Activated CD8-positive, alpha-beta memory T cell treated with anti-CD3 and anti-CD28 coated beads for 24 hours (primary cell): ENCODE results near the gene GPRC5A.

Source experiments
- DNase-seq: peaks from one replicate; pipeline ENCODE4 v3.0.0-alpha.2; 2020

The GPRC5A gene

DNA sequence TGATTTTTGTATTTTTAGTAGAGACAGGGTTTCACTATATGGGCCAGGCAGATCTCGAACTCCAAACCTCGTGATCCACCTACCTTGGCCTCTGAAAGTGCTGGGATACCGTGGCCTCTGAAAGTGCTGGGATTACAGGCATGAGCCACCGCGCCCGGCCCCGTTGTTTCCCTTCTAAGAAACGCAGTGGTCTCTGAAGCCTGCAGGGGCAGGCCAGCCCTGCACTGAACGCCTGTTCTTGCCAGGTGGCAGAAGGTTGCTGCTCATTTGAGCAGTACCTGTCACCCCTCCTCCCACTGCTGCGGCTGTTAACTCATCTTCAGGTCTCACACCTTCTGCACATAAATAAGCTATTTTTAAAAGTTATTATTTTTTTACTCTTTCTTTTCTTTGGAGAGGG lies 24.3 kb downstream of the GPRC5A start:
- DNase-seq = no peak

DNA sequence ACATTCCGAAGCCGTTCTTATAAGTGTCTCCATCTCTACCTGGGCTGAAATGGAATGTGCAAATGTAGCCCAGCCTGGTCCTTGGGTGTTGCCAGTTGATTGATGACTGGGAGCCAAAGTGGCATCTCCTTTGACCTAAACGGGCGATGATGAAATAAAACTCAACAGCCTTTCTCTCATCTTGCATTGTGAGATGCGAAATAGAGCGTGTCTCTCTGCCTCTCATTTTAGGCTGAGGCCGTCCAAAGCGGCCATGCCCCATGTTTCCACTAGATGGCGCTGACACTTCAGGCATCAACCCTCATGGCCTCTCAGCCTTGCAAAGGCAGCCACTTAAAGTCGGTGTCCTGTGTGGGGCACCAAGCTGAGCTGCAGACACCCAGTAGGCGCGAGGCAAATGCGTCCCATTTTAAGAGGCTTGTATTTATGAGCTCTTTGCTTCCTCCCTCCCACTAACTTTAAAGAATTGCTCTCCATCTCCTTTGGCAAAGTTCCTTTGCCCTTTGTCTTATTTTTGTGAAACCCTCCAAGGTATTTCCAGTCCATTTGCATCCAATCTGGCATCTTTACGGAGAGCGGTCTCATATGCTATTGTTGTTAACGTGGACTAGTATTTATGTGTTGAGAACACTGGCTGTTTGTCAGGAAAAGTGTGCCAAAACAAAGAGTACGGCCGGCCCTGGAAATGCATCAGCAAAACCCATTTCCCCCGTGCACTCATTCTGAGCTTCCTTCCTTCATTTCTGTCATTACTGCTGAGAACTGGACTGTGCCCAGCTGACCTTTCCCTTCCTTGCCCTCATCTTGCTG lies 25.0 kb downstream of the GPRC5A start:
- peak; percentile 95 for DNase-seq

DNA sequence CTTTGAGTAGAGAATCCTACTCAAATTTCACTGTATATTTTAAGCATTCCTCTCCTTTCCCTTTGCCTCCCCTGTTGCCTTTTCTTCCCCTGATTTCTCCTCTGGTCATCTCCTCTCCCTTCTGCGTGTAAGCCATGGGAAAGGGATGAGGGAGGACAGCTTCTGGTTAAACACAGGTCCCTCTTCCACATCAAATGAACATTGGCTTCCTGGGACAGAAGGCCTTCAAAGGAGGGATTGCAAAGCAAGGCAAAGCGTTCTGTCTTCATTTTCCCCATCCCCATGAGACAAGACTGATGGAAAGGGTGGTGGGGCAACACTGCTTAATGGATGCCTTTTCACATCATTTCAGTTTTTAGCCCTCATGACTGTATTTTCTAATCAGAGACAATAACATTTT lies 26.2 kb downstream of the GPRC5A start:
- no peak for DNase-seq

DNA sequence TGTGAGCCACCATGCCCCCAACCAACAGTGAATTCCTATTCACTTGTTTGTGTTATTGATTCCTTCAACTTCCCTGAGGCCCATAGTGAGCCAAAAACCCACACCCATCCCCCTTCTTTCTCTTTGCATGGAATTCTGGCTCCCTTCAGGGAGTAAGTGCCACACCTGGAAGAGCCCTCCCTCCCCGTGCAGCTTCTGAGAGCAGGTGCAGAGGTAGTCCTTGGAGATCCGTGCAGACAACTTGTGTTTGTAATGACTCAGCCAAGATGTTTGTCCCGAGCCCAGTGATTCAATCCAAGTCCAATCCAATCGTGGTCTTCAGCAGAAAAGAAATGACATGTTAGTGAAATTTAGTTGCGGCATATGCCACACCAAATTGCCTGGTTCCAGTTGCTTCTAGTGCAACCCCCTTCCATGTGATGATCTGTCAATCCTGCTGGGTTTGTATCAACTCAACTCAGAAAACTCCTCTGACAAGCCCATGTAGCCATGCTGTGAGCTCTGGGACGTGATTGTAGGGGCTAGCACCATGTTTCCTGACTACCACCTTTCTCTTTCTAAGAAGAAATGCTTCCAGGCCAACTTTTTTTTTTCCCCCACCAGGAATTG lies 27.5 kb downstream of the GPRC5A start:
- no peak for DNase-seq

GRCh38 chr12:12919666-12920435 lies 28.5 kb downstream of the GPRC5A start:
- DNase-seq = no peak

DNA sequence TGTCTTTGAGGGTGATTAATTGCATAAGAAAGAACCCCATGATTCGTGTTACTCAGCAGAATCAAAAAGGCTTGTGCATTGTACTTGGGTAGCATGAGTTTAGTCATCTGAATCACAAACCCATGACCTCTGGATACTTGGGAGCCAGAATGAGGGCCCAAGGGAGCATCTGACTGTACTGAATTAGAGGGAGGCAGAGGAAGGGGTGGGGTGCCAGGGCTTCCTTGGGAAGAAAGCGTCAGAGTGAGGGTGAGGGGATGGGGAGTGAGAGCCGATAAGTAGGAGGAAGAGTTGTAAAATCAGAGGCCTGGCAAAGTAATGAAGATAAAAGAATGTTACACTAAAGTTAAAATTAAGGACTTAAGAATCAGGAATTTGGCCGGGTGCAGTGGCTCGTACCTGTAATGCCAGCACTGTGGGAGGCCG lies 30.8 kb downstream of the GPRC5A start:
- no peak for DNase-seq

DNA sequence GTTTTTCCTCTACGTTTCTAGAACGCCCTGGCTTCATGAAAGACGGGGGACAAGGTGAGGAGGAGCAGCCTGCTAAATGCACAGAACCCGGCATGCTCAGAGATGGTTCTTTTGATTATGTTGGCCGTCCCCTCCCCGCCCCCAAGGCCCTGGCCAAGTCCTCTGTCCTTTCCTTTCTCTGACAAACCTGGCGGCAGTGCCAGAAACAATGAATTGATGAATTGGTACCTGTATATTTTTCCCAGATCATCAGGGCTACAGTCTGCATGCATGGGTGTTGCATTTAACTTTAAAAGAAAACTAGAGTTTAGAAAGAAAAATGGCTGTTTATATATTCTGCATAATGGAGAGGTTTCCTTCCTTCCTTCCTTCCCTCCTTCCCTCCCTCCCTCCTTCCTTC lies 31.6 kb downstream of the GPRC5A start:
- DNase-seq = no peak

DNA sequence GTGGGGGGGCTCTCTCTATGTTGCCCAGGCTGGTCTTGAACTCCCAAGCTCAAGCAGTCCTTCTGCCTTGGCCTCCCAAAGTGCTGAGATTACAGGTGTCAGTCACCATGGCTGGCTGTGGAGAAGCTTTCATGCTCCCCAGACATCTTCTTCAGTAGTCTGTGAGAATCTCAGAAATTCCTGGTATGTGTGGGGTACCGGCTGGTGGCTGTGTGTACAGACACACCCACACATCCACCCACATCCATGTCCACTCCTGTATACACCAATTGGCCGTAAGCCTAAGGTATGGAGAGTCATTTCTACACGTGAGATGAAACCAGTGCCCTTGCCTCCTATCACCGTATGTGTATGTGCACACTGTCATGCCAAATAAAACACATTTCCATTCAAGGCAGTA lies 32.8 kb downstream of the GPRC5A start:
- no peak for DNase-seq

DNA sequence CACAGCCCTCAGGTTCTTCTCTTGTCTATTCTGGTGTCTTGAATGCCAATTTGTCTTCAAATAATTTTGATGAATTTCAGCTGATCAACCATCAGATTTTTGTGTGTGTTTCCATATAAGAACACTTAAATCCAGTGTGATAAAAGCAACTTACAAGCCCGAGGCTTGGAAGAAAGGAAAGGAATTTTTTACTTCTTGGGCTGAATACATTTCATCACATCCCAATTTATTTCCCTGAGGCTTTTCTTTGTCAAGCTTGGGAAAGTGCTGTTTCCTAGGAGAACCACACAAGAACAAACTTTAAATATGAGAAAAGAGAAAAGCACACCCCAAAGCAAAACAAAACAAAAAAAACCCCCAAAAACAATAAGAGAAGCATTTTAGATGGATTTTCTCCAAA lies 34.0 kb downstream of the GPRC5A start:
- DNase-seq = no peak

DNA sequence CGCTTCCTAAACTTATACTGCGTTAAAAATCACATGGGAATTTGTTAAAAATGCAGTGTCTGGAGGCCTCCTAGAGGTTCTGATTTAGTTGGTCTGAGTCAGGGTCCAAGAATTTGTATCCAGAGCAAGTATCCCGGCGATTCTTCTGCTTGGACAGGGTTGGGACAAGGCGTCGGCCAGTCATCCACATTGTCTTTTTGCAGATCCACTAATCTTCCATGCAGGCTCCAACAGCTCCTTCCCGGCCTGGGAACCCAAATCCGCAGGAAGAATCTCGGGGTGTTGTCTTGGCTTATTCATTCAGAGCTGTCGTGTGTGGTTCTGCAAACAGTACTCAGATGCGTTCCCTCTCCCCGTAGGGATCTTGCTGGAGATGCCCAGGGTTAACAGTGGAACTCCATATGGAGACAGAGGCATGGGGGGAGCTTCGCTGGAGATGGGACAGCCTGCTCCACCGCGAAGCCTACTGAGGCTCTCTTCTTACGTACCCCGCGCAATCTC lies 35.3 kb downstream of the GPRC5A start:
- DNase-seq = no peak

DNA sequence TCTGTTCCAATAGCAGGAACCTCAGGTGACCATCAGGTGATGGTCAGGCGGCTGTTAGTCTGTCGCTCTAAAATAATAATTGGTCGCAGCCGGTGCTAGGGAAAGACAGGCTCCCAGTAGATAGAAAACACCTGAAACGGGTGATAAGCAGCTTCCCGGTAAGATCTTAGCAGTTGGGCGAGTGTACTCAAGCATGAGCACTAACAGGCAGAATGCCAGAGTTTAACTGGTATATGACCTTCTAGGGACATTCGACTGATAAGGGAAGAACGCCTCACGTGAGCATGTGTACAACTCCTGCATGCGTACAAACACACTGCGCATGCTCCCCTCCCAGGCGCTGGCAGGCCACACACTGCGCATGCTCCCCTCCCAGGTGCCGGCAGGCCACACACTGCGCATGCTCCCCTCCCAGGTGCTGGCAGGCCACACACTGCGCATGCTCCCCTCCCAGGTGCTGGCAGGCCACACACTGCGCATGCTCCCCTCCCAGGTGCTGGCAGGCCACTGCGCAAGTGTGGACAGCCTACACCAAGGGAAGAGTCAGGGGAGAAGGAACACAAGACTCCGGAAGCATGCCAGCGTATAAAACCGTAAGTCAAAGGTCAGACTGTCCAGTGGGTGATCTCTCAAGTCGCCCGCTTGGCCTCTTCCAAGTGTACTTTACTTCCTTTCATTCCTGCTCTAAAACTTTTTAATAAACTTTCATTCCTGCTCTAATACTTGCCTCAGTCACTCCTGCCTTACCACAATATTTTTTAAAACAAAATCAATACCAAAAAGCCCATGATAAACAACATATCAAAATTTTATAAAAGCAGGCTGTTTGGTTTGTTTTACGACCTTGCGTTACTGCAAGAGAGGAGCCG lies 36.1 kb downstream of the GPRC5A start:
- no peak for DNase-seq

DNA sequence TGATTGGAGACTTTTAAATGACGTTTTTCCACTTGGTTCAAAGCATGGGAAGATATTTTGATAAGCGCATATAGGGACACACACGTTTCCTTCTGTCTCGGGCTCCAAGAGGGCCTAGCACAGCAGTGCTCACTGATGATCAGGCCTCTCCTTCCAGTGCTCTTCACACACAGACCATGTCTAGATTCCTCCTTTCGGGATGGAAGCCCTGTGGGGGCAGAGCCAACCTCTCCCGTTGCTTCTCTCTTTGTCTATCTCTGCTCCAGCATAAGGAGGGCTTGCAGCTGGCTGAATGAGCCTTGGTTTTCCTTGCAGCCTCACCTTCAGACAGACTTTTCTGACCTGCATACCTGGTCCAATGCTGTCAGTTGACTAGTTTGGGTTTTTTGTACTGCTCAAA lies 38.3 kb downstream of the GPRC5A start:
- DNase-seq = no peak

DNA sequence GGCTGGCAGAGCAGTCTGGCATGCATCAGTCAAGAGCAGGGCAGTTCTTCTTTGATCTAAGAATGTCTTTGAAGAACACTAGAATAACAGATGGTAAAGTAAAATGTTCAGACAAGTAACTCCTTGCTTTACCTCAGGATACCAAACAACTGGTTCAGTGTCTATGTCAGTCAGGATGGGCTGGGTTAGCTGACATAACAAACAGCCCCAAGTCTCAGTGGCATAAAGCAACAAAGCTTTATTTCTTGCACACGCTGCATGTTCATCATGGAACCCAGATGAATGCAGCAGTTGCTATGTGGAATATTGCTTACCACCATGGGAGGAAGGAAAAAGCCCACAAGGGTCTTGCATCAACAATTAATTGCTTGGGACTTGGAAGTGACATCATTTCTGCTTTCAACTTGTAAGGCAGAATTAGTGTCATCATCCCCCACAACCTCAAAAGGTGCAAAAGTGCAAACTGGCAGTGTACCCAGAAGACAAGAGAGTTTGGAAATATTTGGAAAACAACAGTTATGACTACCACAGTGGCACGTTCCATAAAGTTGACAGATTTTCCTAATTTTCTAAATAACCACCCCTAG lies 39.4 kb downstream of the GPRC5A start:
- DNase-seq = no peak

DNA sequence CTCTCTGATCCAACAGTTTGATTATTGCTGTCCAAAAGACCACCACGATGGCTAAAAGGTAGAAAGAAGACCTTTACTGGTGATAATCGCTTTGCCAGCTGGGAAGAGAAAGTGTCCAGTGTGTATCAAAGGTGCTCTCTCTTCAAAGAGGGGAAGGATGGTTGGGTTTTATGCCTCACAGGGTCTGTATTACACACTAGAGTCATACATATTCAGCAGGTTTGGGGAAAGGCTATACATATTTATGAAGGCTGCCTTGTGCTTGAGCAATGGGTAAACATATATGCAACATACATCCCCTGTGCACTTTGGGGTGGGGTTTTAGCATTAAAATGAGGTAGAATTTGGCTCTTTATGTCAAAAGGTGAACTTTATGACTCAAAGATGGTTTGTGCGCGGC lies 42.4 kb downstream of the GPRC5A start:
- peak; percentile 24 for DNase-seq

- no peak for DNase-seq
Observed at GRCh38 chr12:12934556-12934955, 43.2 kb downstream of the GPRC5A start.

DNA sequence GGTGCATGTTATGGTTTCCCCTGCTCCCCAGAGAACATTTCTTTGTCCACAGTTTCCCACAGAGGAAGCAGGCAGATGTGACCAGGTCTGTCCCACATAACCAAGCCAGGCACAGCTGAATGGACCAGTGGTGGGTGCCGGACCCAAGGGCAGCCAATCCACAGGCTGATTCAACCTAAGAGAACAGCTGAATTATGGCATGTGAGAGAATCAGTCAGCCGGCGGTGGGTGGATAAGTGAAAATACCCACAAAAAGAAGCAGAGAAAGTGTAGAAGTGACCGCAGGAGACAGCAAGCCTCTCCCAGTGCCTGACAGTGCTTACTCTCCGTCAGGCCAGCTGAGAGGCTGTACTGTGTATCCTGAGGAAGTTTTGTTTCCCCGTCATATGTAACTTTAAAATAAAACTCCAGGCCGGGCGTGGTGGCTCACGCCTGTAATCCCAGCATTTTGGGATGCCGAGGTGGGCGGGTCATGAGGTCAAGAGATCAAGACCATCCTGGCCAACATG lies 45.7 kb downstream of the GPRC5A start:
- DNase-seq = no peak

DNA sequence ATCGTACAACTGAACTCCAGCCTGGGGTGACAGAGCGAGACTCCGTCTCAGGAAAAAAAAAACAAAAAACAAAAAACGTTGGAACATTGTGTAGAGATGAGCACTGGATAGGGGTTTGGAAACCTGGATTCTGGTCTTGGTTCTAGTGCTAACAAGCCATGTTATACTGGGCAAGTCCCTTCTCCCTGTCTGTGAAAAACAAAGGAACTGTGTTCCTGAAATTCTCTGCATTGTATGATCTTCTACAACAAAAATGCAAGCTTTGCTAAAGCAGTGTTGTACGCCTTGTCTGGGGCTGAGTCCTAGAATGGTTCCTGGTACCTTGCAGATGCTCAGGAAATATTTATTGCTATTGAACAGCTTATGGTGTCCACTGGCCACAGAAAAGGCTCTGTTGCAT lies 47.2 kb downstream of the GPRC5A start:
- DNase-seq = no peak

GRCh38 chr12:12939888-12940287 lies 48.5 kb downstream of the GPRC5A start:
- DNase-seq = no peak

DNA sequence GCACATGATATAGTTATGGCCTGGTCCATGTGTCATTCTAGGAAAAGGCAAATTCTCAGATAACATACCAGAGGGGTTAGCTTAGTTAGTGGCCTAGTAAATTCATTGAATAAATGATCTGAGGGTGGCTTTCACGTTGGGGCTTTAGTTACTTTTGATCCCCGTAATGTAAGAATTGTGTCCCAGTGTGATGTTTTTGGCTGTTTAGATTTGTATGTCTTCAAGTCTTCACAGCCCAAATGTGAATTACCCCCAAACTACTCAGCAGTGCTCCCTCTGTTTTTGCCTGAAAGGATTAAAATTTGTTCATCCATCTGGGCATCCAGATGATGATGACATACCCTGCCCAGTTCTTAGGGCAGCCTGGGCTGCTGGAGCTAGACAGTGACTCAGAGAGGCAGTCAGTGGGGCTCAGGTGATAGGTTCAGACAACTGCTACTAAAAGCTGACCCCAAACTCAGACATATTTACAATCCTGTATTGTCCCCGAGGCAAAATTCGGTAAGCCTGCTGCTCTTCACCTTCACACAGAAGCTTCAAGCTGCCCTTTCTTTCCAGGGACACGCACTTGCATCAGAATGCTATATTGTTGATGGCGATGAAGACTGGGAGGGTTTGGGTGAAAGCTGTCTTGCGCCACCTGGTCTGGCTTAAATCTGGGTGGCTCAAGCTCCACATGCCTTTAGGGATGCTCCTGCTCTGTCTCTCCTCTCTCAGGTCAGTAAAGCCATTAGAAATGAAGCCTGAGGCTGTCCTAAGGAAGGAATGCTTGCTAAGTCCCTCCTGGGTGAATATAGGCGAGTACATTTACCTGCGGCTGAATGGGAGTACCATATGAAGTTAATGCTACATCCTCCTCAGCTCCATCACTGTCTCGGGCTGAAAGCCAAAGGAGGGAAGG lies 50.3 kb downstream of the GPRC5A start:
- peak; percentile 24 for DNase-seq

GRCh38 chr12:12943586-12944260 lies 52.4 kb downstream of the GPRC5A start:
- no peak for DNase-seq
